Chondrocyte (in vitro differentiated cells): ENCODE data around the gene UNKL. TPM values are rescaled to one million over a fixed set of nuclear protein-coding genes. Genes with fewer than 3 reads are reported as not detected.

Source experiments
- DNase-seq: peaks from one replicate; pipeline ENCODE4 v3.0.0; 2021; ENCODE audit warnings: mixed read lengths, low spot score
- H3K27ac Mint-ChIP-seq: one replicate; pipeline ENCODE4 v1.8.0; 2021; ENCODE audit warnings: mild to moderate bottlenecking, moderate library complexity, mixed read lengths; ENCODE audit not compliant: unreplicated experiment
- H3K27me3 Mint-ChIP-seq: 2 replicates; pipeline ENCODE4 v1.8.0; 2021; ENCODE audit warnings: low read depth, mixed read lengths
- H3K36me3 Mint-ChIP-seq: 2 replicates; pipeline ENCODE4 v1.8.0; 2021; ENCODE audit warnings: low read depth, mixed read lengths
- H3K4me1 Mint-ChIP-seq: 2 replicates; pipeline ENCODE4 v1.8.0; 2021; ENCODE audit warnings: low read depth, mild to moderate bottlenecking, mixed read lengths
- H3K4me3 Mint-ChIP-seq: one replicate; pipeline ENCODE4 v1.8.0; 2021; ENCODE audit warnings: mild to moderate bottlenecking, moderate library complexity, mixed read lengths; ENCODE audit not compliant: unreplicated experiment
- H3K9me3 Mint-ChIP-seq: 2 replicates; pipeline ENCODE4 v1.8.0; 2021; ENCODE audit warnings: low read depth, mixed read lengths
- total RNA-seq: library from RNA; stranded (reverse); gene quantifications from 3 replicates; pipeline ENCODE4 v1.2.1, GENCODE V29; 2021
- TF ChIP-seq, protein P1 (sequence below): fragments of 200-600 bp; sonication (generic); IDR thresholded peaks from 2 replicates; pipeline ENCODE4 v1.5.0; 2021; ENCODE audit warnings: antibody characterized with exemption, mild to moderate bottlenecking, moderate library complexity

Gene UNKL
- total RNA-seq, 1 donor from 2014 or later: 12.6 TPM

DNA sequence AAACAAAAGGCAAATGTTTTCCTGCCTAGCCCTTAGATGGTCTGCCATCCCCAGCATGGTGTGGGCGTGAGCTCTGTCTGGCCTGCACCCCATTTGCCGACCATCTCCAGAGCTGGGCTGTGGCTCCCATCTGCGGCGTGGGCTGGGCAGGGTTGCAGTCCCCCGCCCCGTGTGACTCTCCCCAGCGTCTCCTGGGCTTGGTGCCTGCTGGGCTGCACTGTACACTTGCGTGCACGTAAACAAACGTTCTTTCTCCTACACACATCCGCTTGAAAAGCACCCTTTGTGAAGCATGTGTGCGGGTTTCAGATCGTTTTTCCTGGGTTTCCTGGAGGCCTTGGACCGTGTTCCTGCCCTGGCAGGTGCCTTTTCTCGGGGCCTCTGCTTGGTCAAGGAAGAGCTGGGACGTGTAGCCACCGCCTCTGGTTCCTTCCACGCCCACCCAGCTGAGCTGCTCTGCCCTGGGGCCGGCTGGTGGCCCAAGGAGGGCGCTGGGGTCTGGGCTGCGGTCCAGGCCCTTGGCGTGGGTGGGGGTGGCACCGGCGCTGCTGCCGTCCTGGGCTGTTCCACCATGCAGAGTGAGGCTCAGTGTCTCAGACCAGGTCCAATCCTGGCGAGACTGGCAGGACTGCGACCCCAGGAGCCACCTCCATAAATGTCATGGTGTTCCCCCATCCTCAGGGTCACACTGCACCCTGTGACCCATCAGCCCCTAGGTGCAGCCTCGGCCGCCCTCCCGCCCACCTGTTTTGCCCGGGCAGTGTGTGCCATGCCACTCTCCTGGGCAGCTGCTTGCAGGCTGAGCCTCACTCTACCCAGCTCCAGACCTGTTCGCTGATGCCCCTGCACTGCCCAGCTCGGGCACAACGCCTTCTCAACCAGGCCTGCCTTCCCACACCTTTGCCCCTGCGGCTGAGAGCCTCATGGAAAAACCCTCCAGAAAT lies 90.9 kb downstream of the UNKL start:
- H3K27me3 Mint-ChIP-seq: no peaks in the 10 kb centered on the region
- DNase-seq: no peak
- TF ChIP-seq, protein P1, sequence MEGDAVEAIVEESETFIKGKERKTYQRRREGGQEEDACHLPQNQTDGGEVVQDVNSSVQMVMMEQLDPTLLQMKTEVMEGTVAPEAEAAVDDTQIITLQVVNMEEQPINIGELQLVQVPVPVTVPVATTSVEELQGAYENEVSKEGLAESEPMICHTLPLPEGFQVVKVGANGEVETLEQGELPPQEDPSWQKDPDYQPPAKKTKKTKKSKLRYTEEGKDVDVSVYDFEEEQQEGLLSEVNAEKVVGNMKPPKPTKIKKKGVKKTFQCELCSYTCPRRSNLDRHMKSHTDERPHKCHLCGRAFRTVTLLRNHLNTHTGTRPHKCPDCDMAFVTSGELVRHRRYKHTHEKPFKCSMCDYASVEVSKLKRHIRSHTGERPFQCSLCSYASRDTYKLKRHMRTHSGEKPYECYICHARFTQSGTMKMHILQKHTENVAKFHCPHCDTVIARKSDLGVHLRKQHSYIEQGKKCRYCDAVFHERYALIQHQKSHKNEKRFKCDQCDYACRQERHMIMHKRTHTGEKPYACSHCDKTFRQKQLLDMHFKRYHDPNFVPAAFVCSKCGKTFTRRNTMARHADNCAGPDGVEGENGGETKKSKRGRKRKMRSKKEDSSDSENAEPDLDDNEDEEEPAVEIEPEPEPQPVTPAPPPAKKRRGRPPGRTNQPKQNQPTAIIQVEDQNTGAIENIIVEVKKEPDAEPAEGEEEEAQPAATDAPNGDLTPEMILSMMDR: no peak
- H3K36me3 Mint-ChIP-seq: peaks cover 18% of the 10 kb centered on the region
- no peak overlapping the region for H3K27ac Mint-ChIP-seq
- H3K4me3 Mint-ChIP-seq: no peak overlapping the region
- no peaks in the 10 kb centered on the region for H3K4me1 Mint-ChIP-seq
- no peaks in the 10 kb centered on the region for H3K9me3 Mint-ChIP-seq

DNA sequence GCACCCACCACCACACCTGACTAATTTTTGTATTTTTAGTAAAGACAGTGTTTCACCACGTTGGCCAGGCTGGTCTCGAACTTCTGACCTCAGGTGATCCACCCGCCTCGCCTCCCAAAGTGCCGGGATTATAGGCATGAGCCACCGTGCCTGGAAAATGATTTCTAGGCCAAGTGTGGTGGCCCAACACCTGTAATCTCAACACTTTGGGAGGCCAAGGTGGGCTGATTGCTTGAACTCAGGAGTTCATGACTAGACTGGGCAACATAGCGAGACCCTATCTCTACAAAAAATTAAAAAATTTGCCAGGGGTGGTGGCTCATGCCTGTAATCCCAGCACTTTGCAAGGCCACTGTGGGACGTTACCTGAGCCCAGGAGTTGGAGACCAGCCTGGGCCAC lies 92.1 kb downstream of the UNKL start:
- no peak for DNase-seq
- Mint-ChIP-seq H3K9me3 (no peaks in the 10 kb centered on the region), H3K36me3 (peaks cover 28% of the 10 kb centered on the region), H3K27ac (no peak overlapping the region), H3K4me3 (no peak overlapping the region), H3K27me3 (no peaks in the 10 kb centered on the region), H3K4me1 (no peaks in the 10 kb centered on the region)
- TF ChIP-seq, protein P1: no peak

DNA sequence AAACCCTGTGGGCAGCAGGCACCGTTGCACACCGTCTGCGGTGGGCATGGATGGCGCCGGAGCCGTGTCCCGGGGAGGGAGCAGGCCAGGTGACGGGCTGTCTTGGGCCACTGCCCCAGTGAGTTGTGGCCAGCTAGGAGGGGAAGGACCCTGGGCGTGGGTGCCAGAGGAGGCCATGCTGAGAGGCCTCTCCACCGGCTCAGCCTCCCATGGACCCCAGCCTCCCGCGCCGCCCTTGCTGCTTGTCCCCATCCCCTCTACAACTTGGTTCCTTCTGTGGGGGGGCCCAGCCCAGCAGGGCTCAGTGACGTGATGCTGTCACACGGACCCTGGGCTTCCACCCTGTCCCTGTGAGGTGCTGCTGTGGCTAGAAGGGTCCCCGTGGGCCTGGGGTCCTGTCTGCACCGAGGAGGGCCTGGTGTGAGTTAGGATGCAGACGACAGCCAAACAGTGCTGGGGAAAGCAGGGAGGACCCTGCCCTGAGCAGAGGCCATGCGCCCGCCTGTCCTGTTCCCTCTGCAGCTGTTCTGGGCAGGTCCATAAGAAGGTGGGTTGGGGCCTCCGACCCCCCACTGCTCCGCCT lies 93.8 kb downstream of the UNKL start:
- Mint-ChIP-seq H3K4me1 (no peaks in the 10 kb centered on the region), H3K9me3 (no peaks in the 10 kb centered on the region), H3K27ac (no peak overlapping the region), H3K27me3 (no peaks in the 10 kb centered on the region), H3K36me3 (peaks cover 37% of the 10 kb centered on the region), H3K4me3 (no peak overlapping the region)
- TF ChIP-seq, protein P1: no peak
- no peak for DNase-seq

DNA sequence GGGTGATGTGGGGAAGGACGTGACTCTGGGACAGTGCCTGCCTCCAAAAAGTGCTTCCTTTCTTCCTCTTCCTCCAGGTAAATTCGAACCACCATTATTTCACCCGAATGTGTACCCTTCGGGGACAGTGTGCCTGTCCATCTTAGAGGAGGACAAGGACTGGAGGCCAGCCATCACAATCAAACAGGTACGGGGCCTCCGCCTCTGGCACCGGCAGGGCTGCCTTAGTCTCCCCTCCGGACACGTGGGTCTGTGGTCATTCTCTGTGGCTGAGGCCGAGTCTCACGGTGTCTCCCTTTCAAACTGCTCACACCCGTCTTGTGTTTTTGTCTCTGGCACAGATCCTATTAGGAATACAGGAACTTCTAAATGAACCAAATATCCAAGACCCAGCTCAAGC lies 94.4 kb downstream of the UNKL start:
- Mint-ChIP-seq H3K9me3 (no peaks in the 10 kb centered on the region), H3K36me3 (peaks cover 39% of the 10 kb centered on the region)

DNA sequence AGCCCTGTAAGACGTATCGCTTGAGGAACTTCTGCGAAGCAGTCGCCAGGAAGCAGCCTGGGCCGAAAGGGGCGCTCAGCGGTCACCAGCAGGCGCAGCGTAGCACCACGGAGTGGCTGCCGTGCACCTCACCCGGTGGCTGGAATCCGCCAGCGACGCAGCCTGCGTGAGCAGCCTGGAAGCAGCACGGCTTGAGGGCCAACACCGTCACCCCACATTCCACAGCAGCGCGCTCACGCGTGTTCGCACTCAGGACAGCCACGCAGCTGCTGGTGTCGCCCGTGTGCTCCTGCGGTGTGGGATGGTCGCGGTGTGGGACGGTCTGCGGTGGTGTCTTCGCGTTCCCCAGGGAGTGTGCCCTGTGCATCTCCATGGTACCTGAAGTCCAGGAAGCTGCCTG lies 95.5 kb downstream of the UNKL start:
- no peaks in the 10 kb centered on the region for H3K27me3 Mint-ChIP-seq
- no peaks in the 10 kb centered on the region for H3K9me3 Mint-ChIP-seq
- H3K4me1 Mint-ChIP-seq: no peaks in the 10 kb centered on the region
- no peak overlapping the region for H3K4me3 Mint-ChIP-seq
- TF ChIP-seq, protein P1: no peak
- DNase-seq: no peak
- no peak overlapping the region for H3K27ac Mint-ChIP-seq
- H3K36me3 Mint-ChIP-seq: peaks cover 36% of the 10 kb centered on the region

More for the DNA sequence above, 94.4 kb downstream of the UNKL start:
- H3K27ac Mint-ChIP-seq: no peak overlapping the region
- TF ChIP-seq, protein P1: no peak
- no peaks in the 10 kb centered on the region for H3K4me1 Mint-ChIP-seq
- DNase-seq: no peak
- H3K4me3 Mint-ChIP-seq: no peak overlapping the region
- no peaks in the 10 kb centered on the region for H3K27me3 Mint-ChIP-seq
